ENCODE results near the gene SLC25A25.

SLC25A25 gene

DNA sequence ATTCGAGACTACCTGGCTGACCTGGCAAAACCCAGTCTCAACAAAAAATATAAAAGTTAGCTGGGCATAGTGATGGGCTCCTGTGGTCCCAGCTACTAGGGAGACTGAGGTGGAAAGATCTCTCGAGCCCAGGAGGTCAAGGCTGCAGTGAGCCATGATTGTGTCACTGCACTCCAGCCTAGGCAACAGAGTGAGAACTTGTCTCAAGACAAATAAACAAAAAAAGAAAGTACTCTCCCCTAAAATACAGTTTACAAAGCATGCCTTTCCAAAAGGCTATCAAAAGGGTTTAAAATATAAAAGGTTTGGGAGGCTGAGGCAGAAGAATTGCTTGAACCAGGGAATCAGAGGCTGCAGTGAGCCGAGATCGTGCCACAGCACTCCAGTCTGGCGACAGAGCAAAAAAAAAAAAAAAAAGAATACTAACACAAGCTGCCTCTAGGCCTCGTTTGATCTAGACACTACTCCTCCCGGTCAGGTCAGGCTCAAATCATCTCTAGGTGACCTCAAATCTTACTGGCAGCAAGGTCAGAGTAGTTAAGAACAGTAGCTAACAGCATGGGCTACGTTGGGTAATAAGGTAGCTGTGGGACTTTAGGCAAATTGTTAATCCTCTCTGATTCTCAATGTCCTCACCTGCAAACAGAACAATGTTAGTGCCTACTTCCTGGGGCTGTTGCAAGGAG is 10.2 kb upstream of the SLC25A25 start:
- TF ChIP-seq, protein P1, sequence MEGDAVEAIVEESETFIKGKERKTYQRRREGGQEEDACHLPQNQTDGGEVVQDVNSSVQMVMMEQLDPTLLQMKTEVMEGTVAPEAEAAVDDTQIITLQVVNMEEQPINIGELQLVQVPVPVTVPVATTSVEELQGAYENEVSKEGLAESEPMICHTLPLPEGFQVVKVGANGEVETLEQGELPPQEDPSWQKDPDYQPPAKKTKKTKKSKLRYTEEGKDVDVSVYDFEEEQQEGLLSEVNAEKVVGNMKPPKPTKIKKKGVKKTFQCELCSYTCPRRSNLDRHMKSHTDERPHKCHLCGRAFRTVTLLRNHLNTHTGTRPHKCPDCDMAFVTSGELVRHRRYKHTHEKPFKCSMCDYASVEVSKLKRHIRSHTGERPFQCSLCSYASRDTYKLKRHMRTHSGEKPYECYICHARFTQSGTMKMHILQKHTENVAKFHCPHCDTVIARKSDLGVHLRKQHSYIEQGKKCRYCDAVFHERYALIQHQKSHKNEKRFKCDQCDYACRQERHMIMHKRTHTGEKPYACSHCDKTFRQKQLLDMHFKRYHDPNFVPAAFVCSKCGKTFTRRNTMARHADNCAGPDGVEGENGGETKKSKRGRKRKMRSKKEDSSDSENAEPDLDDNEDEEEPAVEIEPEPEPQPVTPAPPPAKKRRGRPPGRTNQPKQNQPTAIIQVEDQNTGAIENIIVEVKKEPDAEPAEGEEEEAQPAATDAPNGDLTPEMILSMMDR (IDR thresholded peaks at IDR 0.05; ENCODE audit: control insufficient read depth, extremely low read depth, insufficient read depth) = no peak
- DNase-seq (ENCODE audit: low read depth) = no peak
- H3K4me3 ChIP-seq (ENCODE audit: low read depth, low read length) = no peak overlapping the region

DNA sequence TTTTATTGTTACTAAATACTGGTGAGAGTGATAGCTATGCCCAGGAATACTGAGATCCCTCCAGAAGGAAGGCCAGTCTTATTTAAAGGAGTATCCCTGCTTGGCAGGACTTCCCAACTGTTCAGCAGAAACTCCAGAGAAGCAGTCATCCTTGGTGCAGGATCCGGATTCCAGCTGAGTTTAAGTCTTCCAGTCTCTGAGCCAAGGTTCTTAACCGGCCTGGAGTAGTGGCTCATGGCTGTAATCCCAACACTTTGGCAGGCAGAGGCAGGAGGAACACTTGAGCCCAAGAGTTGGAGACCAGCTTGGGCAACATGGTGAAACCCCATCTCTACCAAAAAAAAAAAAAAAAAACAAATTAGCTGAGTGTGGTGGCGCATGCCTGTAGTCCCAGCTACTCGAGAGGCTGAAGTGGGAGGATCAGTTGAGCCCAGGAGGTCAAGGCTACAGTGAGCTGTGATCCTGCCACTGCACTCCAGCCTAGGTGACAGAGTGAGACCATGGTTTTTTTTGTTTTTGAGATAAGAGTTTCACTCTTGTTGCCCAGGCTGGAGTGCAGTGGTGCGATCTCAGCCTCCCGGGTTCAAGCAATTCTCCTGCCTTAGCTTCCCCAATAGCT is 8.6 kb upstream of the SLC25A25 start:
- DNase-seq (ENCODE audit: low read depth) = no peak
- H3K4me3 ChIP-seq (ENCODE audit: low read depth, low read length) = no peak overlapping the region
- TF ChIP-seq, protein P1 (IDR thresholded peaks at IDR 0.05; ENCODE audit: control insufficient read depth, extremely low read depth, insufficient read depth) = no peak

DNA sequence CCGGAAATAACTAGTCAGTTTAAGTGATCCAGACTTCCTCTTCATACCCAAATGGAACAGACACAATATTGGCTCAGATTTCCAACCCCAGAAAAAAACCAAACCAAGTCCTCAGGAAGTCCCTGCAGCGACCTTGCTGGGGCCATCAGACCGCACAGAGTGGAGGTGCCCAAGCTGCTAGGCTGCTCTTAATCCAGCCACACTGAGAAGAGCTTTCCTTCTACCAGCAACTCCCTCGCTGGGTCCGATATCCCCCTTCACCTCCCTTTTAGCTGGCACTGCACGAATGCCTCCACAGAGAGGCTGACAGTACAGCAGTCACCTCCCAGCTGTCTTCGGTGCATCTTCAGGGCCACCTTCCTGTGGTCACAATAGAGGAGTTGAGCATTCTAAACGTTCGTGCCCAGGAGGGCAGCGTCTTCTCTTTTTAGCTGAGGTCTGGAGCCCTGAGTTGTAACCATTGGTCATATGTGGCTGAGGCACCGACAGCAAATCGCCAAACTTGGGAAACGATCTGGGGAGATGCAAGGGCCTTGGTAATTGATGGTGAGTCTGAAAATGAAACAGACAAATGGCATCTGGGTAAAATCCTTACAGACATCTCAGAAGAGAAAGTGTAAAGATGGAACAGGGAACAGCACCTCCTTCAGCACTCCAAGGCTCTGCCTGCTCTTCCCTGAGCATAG is 6.6 kb upstream of the SLC25A25 start:
- DNase-seq (ENCODE audit: low read depth) = no peak
- no peak overlapping the region for H3K4me3 ChIP-seq (ENCODE audit: low read depth, low read length)
- TF ChIP-seq, protein P1 (IDR thresholded peaks at IDR 0.05; ENCODE audit: control insufficient read depth, extremely low read depth, insufficient read depth) = no peak

DNA sequence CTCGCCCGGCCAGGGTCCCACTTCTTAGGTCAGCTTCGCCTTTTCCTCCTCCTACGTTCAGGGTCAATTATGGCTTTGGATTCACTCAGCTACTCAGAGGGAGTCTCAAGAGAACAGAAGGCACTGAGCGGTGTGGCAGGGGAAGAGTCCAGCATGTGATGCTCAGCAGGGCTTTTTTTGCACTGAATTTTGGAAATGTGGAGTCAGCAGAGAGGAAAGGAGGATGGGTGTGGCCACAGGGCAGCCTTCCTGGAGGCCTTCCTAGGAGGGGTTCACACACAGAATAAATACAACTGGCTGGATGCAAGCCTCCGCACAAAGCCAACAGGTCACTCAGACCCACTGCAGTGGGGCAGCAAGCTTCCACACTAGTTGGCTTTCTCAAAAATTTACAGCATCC is 5.8 kb upstream of the SLC25A25 start:
- DNase-seq (ENCODE audit: low read depth) = no peak
- TF ChIP-seq, protein P1 (IDR thresholded peaks at IDR 0.05; ENCODE audit: control insufficient read depth, extremely low read depth, insufficient read depth) = no peak
- no peak overlapping the region for H3K4me3 ChIP-seq (ENCODE audit: low read depth, low read length)

DNA sequence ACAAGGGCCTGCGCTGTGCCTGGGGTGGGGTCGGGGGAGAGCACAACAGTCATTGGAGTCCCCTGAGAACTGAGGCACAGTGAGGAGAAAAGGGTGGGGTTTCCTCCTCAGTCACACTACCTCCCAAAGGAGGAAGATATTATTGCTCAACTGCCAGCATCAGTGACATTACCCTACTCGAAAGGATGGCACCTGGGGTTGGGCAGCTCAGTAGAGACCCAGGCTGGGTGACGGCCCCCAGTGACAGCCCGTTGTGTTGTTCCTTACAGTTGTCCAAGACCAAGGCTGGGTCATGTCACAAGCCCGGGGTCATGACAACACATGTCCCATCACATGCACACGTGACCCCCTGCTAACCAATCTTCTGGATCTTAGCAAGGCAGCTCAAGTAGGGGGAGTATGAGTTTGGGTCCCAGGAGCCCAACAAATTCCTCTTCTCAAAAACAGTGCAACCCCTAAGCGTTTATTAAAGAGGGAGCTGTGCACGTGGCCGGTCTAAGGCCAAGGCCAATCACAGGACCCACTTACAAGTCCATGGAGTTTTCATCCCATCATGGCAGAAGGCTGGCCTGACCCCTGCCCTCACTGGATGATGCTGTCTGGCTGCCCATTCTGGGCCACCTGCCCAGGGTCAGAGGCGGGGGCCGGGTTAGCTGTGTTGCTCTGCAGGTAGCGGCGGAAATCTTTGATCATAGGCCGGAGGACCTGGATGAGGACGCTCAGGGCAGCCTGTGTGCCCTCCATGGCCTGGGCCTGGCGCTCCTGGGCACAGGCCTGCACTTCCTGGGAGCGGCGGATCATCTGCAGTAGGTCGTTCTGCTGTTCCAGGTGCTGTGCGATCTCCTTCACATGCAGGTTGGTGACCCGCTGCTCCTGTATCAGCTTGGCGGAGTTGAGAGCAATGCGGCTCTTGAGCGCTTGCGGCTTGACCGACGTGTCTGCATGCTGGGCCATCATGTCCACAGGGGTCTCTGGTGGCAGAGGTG is 4.9 kb upstream of the SLC25A25 start:
- DNase-seq (ENCODE audit: low read depth) = no peak
- TF ChIP-seq, protein P1 (IDR thresholded peaks at IDR 0.05; ENCODE audit: control insufficient read depth, extremely low read depth, insufficient read depth) = no peak
- H3K4me3 ChIP-seq (ENCODE audit: low read depth, low read length) = no peak overlapping the region

DNA sequence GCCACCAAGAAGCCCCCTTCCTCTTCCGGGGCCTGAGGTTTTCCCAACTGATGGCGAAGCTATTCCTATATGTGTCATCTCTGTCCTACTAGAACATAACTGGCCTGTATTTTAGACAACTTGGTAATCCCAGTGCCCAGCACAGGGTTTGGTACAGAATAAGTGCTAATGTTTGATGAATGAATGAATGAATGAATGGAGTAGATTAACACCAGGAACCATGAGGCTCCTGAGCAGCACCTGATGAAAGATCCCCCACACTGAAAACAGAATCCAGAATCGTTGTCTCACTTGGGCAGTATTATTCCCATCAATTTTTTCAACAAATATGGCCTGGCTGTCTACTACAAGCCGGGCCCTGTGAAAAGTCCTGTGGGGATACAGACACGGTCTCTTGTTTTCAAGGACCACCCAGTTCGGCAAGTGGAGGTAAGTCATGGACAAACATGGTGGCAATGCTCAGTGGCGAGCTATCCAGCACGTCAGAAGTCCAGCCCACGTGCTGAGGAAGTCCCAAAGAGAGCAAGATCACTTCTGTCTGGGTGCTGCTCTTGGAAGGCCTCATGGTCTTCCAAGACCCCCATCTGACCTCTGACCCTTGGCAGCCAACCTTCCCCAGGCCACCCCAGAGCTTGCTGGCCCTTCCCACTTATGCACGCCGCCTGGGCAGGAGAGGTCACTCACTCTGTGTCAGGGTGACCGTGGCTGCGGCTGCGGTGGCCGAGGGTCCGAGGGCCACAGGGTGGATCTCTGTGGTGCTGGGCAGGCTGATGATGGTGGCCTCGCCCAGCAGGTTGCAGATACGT is 1.9 kb upstream of the SLC25A25 start:
- TF ChIP-seq, protein P1 (IDR thresholded peaks at IDR 0.05; ENCODE audit: control insufficient read depth, extremely low read depth, insufficient read depth) = no peak
- H3K4me3 ChIP-seq (ENCODE audit: low read depth, low read length) = peak overlapping the region; percentile 48

More for the DNA sequence above, 1.9 kb upstream of the SLC25A25 start:
- DNase-seq (ENCODE audit: low read depth) = no peak
